ENCODE results near the gene PKN2. TPM values are rescaled to one million over a fixed set of nuclear protein-coding genes. Genes with fewer than 3 reads are reported as not detected.

Gene PKN2
- total and polyA plus RNA-seq, 10 donors = 10.2 to 63.9 (median 45.3) TPM

DNA sequence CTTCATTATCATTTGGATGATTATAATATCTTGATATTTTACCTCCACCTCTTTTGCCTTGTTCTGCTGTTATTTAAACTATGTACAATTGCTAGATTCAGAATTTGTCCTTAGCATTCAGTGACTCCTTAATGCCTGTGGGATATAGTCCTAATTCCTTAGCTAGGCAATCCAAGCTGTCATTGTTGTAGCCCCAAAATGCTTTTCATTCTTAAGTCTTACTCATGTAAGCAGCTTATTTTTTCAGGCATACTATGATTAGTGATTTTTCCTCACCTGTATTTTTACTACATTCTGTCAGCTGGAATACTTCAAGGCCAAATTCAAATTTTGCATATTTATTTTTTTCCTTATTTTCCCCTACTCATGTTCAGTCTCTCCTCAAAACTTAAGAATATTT is 13.4 kb downstream of the PKN2 start:
- intact Hi-C loops (cut with DNase I; ENCODE audit: low total_unique reads) = no loop called here
- H3K27me3 ChIP-seq (replicated peaks in 1 of 7) = no peaks in the 10 kb centered on the region
- TF ChIP-seq, protein P1, sequence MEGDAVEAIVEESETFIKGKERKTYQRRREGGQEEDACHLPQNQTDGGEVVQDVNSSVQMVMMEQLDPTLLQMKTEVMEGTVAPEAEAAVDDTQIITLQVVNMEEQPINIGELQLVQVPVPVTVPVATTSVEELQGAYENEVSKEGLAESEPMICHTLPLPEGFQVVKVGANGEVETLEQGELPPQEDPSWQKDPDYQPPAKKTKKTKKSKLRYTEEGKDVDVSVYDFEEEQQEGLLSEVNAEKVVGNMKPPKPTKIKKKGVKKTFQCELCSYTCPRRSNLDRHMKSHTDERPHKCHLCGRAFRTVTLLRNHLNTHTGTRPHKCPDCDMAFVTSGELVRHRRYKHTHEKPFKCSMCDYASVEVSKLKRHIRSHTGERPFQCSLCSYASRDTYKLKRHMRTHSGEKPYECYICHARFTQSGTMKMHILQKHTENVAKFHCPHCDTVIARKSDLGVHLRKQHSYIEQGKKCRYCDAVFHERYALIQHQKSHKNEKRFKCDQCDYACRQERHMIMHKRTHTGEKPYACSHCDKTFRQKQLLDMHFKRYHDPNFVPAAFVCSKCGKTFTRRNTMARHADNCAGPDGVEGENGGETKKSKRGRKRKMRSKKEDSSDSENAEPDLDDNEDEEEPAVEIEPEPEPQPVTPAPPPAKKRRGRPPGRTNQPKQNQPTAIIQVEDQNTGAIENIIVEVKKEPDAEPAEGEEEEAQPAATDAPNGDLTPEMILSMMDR (IDR thresholded peaks at IDR 0.05 in 8 of 11, conservative IDR thresholded peaks at IDR 0.05 in 3 of 11) = no peak
- TF ChIP-seq POLR2A (IDR thresholded peaks at IDR 0.05) (no peak), POLR2AphosphoS5 (IDR thresholded peaks at IDR 0.05) (no peak)
- no peak overlapping the region for H3K4me3 ChIP-seq
- no peak for DNase-seq
- H3K9me3 ChIP-seq = peaks cover 0 to 4% (median 0%) of the 10 kb centered on the region in 8 donors
- peaks cover 0 to 22% (median 0%) of the 10 kb centered on the region in 6 donors for H3K36me3 ChIP-seq
- H3K27ac ChIP-seq = peak overlapping the region in 5 of 8 donors; percentile 16 to 90 (median 39)
- peaks cover 16 to 85% (median 53%) of the 10 kb centered on the region in 6 donors for H3K4me1 ChIP-seq

GRCh38 chr1:88698140-88698539 is 14.1 kb downstream of the PKN2 start:
- 49 to 73% (median 70%) methylated on average over 2 of the region's 2 CpGs for WGBS, 5 donors
- TF ChIP-seq POLR2A (IDR thresholded peaks at IDR 0.05) = no peak
- TF ChIP-seq, protein P1 (IDR thresholded peaks at IDR 0.05 in 8 of 11, conservative IDR thresholded peaks at IDR 0.05 in 3 of 11) = no peak
- TF ChIP-seq POLR2AphosphoS5 (IDR thresholded peaks at IDR 0.05) = no peak
- Histone ChIP-seq H3K27ac (peak overlapping the region in 6 of 8 donors; percentile 4 to 90 (median 34)), H3K27me3 (replicated peaks in 1 of 7) (no peaks in the 10 kb centered on the region), H3K4me1 (peaks cover 16 to 86% (median 59%) of the 10 kb centered on the region in 6 donors), H3K9me3 (peaks cover 0 to 4% (median 0%) of the 10 kb centered on the region in 8 donors), H3K36me3 (peaks cover 0 to 22% (median 0%) of the 10 kb centered on the region in 6 donors), H3K4me3 (no peak overlapping the region)
- DNase-seq = no peak
- intact Hi-C loops (cut with DNase I; ENCODE audit: low total_unique reads) = no loop called here

DNA sequence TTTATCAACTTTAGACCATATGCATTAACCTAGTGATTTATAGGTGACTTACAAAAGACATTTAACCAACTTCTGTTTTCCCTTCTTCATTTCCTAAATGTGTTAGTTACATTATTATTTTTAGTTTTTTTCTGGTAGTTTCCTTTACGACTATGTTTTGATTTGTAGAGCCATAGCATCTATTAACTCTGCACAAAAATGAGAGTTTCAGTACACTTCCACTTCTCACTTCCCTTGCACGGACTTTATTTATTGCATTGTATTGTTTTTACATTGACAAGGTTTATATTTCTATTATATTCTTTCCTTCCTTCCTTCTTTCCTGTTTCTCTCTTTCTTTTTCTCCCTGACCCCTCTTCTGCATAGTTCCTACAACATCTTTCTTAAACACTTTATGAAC is 14.7 kb downstream of the PKN2 start:
- Histone ChIP-seq H3K4me1 (peaks cover 16 to 91% (median 63%) of the 10 kb centered on the region in 6 donors), H3K9me3 (peaks cover 0 to 4% (median 0%) of the 10 kb centered on the region in 8 donors), H3K27me3 (replicated peaks in 1 of 7) (no peaks in the 10 kb centered on the region), H3K27ac (peak overlapping the region in 6 of 8 donors; percentile 4 to 90 (median 34)), H3K36me3 (peaks cover 0 to 16% (median 0%) of the 10 kb centered on the region in 6 donors), H3K4me3 (no peak overlapping the region)
- intact Hi-C loops (cut with DNase I; ENCODE audit: low total_unique reads) = no loop called here
- no peak for DNase-seq
- WGBS, 5 donors = 21 to 37% (median 25%) methylated on average over 2 of the region's 2 CpGs
- no peak for TF ChIP-seq POLR2A (IDR thresholded peaks at IDR 0.05)
- TF ChIP-seq, protein P1 (IDR thresholded peaks at IDR 0.05 in 8 of 11, conservative IDR thresholded peaks at IDR 0.05 in 3 of 11) = no peak
- TF ChIP-seq POLR2AphosphoS5 (IDR thresholded peaks at IDR 0.05) = no peak

DNA sequence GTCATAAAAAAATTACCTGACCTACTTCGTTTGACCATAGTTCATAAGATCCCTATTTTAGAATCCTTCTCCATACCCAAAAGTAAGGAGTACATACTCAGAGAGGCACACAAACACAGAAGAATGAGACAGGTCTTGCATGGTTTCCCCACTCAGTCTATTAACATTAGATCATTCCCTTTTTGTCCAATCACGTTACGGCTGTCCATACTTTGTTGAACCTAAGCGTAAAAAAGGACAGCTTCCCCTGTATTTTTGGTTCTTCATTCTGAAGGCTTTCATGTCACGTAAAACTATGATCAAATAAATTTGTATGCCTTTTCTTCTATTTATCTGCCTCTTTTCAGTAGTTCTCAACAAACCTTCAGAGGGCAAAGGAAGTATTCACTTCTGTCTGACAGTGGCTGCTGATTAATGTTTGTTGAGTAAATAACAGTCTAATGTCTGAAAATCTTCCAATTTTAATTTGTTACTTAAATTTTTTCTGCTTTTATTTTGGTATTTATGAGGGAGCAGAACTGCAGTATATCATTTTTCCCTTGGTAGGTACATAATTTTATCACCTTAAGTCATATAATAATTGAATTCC is 16.4 kb downstream of the PKN2 start:
- 61 to 72% (median 66%) methylated on average over 5 of the region's 5 CpGs for WGBS, 5 donors
- TF ChIP-seq, protein P1 (IDR thresholded peaks at IDR 0.05 in 8 of 11, conservative IDR thresholded peaks at IDR 0.05 in 3 of 11) = no peak
- TF ChIP-seq POLR2AphosphoS5 (IDR thresholded peaks at IDR 0.05) (no peak), POLR2A (IDR thresholded peaks at IDR 0.05) (no peak)
- Histone ChIP-seq H3K4me1 (peaks cover 16 to 82% (median 64%) of the 10 kb centered on the region in 6 donors), H3K27ac (peak overlapping the region; percentile 49 to 90 (median 84)), H3K36me3 (peaks cover 0 to 11% (median 0%) of the 10 kb centered on the region in 6 donors), H3K27me3 (replicated peaks in 1 of 7) (no peaks in the 10 kb centered on the region), H3K9me3 (peaks cover 0 to 4% (median 0%) of the 10 kb centered on the region in 8 donors), H3K4me3 (peak overlapping the region in 1 of 8 donors; percentile 47)
- DNase-seq = no peak
- intact Hi-C loops (cut with DNase I; ENCODE audit: low total_unique reads) = no loop called here
